Uterus (tissue), 2 donors: ENCODE results near the gene SLC12A5.

Experiments used
- POLR2A ChIP-seq, 2 donors: fragments of 450-650 bp; IDR thresholded peaks; one replicate each; pipeline ENCODE4 v1.6.1; 2016; ENCODE audit warnings: antibody characterized with exemption in 2 of 2, mild to moderate bottlenecking in 1 of 2, moderate library complexity in 1 of 2
- TF ChIP-seq, protein P1 (sequence below), 4 experiments: fragments of 200-600 bp in 2 of 4; fragments of 450-650 bp in 2 of 4; sonication (generic) in 2 of 4; IDR thresholded peaks; one replicate each; pipeline ENCODE4 v1.5.1; 2016 to 2019; ENCODE audit warnings: antibody characterized with exemption in 4 of 4, mild to moderate bottlenecking in 2 of 4, moderate library complexity in 1 of 4

DNA sequence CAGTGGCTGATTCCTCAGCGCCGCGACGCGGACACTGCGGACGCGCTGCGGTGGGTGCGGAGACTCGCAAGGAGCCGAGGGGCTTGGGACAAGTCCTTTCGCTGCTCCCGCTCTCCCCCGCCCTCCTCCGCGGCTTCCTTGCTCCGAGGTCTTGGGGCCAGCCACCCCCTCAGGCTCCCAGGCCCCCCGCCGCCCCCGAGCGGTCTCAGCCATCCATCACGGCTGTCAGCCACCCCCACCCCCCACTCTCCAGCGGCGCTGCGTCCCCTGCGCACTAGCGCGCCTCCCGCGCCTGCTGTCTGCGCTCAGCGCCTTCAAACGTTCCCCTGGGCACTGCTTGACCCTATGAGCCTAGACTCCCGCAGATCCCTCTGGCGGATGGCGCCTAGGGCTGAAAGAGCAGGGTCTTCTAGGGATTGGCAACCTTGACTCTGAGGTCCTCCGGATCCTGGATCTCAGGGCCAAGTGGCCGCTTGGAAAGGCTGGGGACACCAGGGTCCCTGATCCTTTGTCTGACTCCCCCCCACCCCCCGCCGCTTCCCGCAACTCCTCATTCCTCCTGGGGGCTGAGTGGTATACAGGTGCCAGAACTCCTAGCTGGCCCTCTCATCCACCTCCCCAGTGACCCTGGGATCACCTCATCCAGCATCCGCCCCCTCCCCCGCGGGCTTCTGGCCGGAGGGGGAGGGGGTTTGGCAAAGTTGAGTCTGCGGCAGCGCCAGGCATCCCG lies 1.4 kb downstream of the SLC12A5 start:
- TF ChIP-seq, protein P1, sequence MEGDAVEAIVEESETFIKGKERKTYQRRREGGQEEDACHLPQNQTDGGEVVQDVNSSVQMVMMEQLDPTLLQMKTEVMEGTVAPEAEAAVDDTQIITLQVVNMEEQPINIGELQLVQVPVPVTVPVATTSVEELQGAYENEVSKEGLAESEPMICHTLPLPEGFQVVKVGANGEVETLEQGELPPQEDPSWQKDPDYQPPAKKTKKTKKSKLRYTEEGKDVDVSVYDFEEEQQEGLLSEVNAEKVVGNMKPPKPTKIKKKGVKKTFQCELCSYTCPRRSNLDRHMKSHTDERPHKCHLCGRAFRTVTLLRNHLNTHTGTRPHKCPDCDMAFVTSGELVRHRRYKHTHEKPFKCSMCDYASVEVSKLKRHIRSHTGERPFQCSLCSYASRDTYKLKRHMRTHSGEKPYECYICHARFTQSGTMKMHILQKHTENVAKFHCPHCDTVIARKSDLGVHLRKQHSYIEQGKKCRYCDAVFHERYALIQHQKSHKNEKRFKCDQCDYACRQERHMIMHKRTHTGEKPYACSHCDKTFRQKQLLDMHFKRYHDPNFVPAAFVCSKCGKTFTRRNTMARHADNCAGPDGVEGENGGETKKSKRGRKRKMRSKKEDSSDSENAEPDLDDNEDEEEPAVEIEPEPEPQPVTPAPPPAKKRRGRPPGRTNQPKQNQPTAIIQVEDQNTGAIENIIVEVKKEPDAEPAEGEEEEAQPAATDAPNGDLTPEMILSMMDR (IDR thresholded peaks at IDR 0.05) = no peak
- TF ChIP-seq POLR2A (IDR thresholded peaks at IDR 0.05) = no peak
